HG02938 (cell line): ENCODE results near the gene AP1B1.
"Not testable (repeated sequence)": the region's sequence is repeated elsewhere in the genome, so short reads cannot be mapped to it uniquely, and the experiment has no call there.

Source experiments
- ATAC-seq: cut with Tn5 transposase; IDR thresholded peaks from one replicate; pipeline ENCODE4 v1.9.1; 2021; ENCODE audit warnings: mild to moderate bottlenecking, moderate library complexity; ENCODE audit not compliant: unreplicated experiment

Gene AP1B1

DNA sequence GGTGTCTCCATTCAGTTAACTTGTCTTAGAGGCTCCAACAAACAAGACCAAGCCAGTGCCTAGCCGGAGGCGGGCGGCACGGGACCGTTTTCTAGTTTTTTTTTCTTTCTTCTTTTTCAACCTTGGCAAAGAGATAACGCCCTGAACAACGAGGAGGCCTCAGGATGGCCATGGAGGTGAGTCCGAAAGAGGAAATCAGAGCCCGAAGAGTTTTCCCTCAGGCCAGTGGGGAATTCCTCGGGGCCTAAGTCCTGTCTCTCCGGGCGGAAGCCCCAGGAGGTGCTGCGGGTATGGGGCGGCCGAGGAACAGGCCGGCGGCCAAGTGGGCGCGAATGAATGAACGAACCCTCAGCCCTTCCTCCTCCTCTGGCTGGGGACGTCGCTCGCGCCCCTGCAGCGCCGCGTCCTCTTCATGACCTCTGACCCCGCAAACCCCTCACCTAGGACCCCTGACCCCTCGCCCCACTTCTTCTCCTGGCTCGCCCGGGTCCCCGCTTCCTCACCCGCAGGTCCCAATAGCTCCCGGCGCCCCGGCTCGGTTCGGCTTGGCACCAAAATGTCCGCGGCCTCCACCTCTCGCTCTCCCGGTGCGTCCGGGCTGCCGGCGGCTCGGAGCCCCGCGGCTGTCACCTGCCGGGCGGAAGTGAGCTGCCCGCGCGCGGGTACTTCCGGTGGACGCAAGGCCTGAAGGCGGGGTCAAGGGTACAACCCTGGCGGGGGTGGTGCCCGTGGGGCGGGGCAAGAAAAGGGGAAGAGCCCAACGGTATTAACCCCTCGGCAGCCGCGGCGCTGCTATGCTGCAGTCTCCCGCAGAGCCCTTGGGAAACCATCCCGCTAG, at the start of gene AP1B1:
AP1B1 (minus strand) TSS at position 650 of the 838 bp plus-strand sequence. CDS start 21,327 bp downstream, outside the sequence.
- peak; percentile 81 for ATAC-seq

DNA sequence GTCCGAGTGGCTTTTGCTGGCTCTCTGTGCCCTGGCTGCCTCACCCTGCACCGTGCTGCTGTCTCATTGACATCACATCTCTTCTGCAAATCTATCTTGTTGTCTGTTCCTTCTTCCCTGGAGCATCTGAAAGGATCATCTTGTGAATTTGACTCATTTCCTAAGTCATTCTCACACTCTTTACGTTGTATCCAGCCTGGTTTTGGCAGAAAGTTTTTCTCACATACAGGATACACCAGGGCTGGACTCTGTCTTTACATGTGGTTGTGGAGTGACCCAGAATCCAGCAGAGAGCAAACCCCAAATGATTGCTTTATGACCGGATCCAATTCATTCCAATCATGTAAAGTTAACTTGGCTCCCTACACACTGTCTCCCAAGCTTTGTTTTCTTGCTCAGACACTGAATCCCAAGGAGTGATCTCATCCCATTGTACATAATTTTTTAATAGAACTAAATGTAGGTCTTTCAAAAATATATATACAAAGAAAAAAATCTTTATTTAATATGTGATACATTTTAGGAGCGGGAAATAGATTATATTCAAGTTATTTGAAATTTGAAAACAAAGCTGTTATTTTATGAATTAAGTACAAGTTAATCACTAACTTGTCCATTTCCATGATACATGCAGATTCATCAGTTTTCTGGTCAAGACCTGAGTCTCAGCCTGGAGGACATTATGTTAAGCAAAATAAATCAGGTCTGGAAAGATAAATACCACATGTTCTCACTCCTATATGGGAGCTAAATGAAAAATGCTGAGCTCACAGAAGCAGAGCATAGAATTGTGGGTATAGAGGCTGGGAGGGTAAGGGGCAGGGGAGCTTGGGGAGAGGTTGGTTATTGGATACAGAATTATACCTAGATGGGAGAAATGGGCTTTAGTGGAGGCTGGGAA, 47.1 kb upstream of the AP1B1 start:
- no peak for ATAC-seq

DNA sequence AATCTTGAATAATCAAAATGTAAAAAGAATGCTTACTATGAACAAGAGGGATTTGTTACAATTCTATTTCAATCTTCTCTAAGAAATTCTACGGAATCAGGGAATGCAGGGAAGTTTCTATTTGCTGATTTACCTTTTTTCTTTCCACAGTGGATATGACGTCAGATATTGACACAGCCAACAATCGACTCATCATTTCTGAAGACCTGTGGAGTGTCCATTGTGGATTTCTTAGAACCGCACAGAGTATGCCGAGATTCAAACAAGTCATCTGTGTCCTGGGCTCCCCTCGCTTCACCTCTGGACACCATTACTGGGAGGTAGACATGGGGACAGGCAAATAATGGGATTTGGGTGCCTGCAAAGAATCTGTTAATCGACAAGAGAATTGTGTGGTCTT, 45.9 kb upstream of the AP1B1 start:
- ATAC-seq: no peak

DNA sequence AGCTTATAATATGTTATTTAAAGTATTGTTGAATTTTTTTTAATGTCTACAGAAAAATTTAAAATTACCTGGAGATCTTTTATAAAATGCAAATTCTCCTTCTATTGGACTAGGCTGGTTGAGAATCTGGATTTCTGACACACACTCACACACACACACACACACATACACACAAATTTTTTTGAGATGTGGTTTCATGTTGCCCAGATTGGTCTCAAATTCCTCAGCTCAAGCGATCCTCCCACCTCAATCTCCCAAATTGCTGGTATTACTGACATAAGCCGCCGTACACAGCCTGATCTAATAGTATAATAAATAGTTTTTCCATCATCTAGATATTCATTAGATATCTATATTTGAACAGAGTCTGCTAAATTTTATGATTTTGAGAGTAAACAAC, 45.5 kb upstream of the AP1B1 start:
- no peak for ATAC-seq

DNA sequence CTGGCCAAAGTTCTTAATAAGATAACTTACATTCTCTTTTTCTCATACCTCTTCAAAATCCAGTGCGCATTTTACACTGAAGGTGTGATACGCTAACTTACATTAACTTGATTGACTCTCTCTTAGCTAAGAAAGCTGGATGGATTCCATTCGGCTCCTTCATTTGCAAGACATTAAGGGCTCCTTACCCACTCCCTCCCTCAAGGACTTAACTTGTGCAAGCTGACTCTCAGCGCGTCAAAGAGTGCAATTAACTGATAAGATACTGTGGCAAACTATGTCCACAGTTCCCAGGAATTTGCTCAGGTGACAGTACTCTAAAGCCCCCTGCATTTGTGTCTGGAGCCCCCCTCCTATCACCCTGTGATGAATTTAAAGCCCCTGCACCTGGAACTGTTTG, 43.6 kb upstream of the AP1B1 start:
- ATAC-seq: no peak

DNA sequence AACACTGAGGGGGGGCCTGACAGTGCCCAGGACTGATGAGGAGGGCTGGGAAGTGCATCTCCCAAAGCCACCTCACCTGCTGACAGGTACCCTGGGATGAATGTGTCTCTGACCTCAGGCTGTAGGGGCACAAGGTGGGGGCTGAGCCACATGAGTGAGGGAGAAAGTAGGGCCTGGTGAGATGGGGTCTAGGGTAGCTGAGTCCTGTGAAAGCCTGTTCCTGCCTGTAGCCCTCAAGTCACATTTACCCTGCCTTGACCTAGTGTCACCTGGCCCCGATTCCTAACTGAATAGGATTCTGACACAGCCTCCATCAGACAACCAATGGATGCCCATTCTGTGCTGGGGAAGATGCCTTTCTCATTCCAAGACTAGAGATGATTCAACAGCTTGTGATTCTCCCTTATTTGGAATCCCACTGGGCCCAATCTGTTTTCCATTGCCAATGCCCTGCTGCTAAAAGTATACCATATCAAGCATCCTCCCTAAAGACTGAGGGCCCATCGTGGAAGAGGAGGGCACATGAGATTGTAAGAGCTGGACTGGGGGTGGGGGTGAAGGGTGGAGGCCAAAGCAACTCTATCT, 38.9 kb upstream of the AP1B1 start:
- ATAC-seq: no peak

DNA sequence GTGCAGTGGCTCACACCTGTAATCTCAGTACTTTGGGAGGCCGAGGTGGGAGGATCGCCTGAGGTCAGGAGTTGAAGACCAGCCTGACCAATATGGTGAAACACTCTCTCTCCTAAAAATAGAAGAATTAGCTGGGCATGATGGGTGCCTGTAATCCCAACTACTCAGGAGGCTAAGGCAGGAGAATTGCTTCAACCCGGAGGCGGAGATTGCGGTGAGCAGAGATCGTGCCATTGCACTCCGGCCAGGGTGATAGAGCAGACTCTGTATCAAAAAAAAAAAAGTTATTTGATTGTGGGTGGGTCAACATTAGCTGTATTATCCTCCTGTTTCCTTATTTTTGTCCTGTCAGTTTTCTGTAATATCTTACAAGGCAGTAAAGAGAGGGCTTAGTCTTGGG, 38.1 kb upstream of the AP1B1 start:
- no peak for ATAC-seq

DNA sequence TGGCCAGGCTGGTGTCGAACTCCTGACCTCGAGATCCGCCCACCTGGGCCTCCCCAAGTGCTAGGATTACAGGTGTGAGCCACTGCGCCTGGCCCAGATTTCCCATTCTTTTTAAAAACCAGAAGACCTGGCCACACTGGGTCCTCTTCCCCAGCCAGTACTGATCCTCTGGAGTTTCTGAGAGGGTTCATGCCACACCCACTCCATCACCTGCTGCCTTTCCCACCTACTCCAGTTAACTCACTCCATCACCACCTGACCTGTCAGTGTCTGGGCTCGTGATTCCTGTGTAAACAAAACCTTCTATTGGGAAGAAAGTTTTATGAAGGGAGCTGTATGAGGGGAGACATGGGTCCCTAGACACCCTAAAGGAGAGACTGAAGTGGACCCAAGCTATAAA, 30.3 kb upstream of the AP1B1 start:
- ATAC-seq: not testable (repeated sequence)

DNA sequence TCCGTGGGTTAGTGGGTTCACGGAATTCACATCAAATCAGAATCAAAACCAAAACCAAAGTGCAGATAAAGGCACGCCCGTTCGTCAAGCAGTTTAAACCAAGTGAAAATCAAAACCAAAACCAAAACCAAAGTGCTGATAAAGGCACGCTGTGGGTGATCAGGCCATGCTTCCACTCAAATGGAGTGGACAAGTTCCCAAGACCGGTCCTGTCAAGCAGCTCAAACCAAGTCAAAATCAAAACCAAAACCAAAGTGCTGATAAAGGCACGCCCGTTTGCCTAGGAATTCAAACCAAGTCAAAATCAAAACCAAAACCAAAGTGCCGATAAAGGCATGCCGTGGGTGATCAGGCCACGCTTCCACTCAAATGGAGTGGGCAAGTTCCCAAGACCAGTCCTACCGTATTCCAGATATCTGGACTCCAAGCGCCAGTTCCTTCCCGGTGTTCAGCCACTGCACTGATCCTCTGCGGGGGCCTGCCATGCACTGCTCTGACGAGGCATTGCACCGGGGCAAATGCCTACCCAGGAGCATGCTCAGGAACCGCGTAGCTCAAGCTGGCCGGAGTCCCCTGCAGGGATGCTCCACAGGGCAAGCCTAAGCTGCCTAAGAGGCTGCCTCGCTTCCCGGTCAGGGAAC, 26.7 kb upstream of the AP1B1 start:
- peak; percentile 43 for ATAC-seq

DNA sequence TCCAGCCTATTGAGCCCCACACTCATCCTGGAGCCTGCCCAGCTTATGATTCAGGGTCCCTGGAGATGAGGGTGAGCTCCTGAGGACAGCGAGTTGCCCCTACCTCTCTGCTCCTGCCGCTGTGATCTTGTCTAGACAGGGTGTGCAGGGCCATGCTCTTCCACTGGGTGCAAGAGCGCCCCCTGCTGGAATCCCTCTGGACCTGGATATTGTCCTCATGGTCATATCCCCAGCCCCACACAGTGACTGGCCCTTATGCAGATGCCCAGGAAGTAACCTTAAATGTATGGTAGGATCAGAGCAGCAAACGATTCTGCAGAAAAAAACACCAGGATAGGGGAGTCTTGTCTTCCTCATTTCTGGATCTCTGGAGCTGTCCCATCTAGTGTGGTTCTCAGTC, 24.4 kb upstream of the AP1B1 start:
- not testable (repeated sequence) for ATAC-seq

DNA sequence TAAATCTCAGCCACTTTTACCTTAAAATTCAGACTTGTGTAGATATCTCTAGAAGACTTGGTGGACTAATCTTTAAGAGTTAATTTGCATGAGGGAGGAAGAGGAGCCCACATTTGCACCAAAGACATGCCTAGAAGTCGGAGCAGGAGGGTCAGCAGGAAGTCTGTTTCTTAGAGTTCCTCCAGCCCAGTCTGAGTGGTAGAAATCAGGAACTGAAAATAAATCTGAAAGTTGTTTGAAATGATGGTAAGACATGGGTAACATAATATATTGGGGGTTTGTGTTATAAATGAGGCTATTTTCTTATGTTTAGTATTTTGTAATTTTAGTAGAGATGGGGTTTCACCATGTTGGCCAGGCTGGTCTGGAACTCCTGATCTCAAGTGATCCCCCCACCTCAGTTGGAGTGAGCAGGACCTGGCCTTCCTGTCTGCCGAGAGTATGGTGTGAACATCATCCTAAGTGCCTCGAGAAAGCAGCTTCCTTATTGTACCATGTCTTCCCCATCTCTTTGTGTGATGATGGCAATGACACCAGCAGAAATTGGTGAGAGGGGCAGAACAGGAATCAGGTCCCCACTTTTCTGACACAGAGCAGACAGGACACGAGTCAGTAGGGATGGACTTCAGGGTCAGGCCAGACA, 23.3 kb upstream of the AP1B1 start:
- ATAC-seq: not testable (repeated sequence)

DNA sequence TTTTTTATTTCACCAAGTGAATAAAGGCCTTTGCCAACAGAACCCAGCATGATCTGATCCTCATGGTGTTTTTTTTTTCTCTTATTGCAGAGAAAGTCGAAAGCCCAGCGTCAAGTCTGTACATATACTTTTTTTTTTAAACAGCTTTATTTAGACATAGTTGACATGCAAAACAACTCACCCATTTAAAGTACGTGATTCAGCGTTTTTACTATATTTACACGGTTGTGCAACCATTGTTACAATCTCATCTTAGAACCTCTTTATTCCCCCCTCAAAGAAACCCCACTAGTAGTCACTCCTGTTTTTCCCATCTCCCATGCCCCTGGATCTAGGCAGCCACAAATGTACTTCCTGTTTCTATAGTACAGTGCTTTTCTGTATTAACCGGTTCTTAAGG, 20.6 kb upstream of the AP1B1 start:
- no peak for ATAC-seq

DNA sequence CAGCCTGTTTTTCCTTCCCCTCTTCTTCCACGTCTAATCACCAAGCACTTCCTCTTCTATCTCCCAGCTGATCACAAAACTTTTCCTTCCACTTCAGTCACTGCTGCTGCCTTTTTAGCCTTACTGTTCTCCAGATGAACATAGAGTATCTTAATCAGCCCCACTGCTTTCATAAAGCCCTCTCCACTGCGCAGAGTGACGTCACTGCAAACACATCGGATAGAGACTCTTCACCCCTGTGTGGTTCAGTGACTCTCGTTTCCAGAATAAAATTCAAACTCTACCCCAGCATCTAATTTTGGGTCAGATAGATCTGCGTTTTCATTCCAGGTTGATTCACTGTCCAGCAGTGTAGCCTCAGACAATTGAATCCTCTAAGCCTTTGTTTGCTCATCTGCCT, 13.2 kb upstream of the AP1B1 start:
- not testable (repeated sequence) for ATAC-seq

DNA sequence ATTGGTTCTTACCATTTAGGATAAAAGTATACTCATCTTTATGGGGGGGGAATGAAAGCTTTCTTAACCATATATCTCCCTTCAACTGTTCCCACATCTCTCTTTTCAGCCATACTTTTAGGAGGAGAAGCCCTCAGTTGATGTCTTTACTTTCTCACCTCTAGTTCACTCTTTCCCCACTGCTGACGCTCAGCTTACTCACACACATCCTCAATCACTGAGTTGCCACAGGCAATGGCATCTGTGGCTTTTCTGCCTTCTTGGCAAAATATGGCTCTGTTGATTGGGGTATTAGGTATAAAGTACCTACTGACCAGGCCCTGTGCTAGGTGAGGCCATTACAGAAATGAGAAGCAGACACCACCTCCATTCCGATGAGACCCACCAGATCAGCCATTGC, 12.2 kb upstream of the AP1B1 start:
- ATAC-seq: no peak

DNA sequence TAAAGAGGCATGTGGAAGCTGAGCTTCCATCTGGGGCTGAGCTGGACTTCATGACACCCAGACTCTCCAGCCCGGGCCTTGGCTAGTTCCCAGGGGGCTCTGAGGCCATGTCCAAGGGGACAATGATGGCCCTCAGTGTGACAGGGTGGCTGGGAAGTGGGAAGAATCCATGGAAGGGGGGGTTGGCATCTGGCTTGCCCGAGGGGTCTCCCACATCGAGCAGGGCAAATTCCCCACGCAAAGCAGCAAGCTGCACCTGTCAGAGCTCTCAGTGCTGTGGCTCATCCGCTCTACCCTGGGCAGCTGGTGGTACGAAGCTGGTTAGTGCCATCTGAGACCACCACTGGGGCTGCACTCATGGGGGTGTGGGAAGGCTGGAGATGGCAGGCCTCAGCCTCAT, 9.4 kb upstream of the AP1B1 start:
- ATAC-seq: no peak

DNA sequence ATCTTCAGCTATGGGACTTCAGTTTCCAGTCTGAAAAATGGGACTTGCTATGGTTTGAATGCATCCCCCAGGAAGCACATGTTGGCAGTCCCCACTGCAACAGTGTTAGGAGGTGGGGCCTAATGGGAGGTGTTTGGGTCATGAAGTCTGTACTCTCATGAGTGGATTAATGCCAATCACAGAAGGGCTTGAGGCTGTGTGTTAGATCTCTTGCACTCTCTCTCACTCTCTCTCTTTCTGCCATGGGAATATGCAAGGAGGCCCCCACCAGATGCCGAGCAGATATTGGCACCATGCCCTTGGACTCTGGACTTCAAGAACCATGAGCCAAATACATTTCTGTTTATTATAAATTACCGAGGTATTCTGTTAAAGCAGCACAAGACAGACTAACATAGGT, 7.8 kb upstream of the AP1B1 start:
- ATAC-seq: no peak

DNA sequence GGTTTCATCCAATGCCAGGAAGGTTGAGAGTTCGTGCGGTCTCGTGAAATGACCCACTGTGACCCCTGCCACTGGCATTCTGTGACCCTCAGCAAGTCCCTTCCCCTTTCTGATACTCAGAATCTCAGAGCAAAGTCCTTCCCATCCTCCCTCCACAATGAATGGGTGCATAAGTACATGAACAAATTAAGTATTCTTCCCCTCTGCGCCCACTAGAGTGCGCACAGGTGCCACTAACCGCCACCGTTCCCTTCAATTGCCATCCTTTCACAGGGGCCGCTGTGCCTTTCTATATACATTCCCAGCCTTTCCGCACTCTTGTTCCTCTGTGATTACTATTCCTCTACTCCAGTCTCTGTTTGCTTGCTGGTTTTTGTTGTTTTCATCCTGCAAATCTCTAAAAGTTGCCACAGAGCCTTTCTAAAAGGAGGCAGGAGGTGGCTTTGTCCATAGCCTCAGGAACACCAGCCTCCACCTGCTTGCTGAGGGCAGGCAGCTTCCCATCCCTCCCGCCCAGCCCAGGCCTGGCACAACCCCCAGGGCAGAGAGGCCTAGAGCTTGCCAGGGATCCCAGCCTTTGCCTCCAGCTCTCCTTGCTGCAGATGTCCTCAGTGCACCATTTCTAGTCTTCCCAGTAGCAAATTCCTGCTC, 6.7 kb upstream of the AP1B1 start:
- ATAC-seq: no peak

DNA sequence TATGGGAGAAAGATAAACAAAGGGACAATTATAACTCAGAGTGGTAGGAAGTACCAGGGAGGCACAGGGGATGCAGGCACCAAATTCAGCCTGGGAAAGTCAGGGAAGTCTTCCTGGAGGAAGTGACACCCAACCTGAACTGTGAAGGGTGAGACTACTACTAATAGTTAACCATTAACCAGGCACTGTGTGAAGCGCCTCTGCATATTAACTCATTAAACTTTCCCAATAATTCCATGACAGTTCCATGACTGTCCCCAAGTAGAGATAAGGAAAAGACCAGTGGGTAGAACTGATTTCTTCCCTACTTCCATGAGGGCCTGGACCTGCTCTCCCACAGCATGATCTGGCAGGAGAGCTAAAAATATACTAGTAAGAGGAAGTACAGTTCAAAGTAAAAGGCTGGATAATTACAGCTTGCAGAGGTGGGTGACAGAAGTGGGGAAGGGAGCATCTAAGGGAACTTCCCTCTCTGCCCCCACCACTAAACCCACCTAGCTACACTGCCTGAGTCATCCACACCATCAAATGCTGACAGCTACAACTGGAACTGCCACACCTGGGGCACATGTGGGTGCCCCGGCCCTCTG, 4.7 kb upstream of the AP1B1 start:
- ATAC-seq: no peak

DNA sequence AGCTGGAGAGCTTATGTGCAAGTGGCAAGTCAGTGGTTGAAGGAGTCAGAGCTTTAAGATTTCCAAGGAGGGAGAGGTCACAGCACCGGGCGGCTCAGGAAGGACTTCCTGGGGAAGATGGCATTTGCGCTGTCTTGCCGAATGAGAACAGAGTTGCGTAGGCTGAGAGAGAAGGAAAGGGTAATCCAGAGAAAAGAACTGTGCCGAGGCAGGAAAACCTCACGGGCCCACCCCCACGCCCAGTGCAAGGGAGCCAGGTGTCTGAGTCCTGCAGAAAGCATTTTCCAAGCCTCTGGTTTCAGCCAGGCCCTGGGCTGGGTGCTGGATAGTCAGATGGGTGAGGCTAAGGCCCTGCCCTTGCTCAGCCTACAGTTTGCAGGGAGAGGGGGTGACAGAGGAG, 3.2 kb upstream of the AP1B1 start:
- ATAC-seq: no peak

DNA sequence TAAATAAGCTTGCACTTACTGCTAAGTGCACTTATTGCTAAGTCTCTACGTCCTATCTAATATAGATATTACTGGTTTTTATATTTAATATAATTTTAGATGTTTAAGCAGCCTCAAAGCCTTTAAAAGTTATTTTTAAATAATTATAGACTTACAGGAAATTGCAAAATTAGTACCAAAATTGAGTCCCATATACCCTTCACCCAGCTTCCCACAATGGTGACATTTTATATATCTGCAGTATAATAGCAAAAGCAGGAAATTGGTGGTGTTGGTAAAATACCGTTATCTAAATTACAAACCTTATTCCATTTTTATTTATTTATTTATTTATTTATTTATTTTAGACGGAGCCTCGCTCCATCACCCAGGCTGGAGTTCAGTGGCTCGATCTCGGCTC, 1.9 kb upstream of the AP1B1 start:
- no peak for ATAC-seq
